IMR-90 (cell line): ENCODE results near the gene SEC24D. TPM values are rescaled to one million over a fixed set of nuclear protein-coding genes. Genes with fewer than 3 reads are reported as not detected.

Experiments
- ATAC-seq: fragments of 200-7000 bp; cut with Tn5 transposase; 2 replicates; pipeline ENCODE4 v1.9.1; 2020; ENCODE audit warnings: low read depth, mild to moderate bottlenecking, moderate library complexity
- BruUV-seq: library from RNA; stranded (reverse); fragments of 400-500 nt; replicated peaks from 2 replicates; lab custom pipeline; 2021; lab: Mats Ljungman, UMichigan
- CTCF ChIA-PET: fragments of 300-600 bp; formaldehyde crosslinking; extraction: SDS; loops from one replicate; lab custom pipeline; 2021; ENCODE audit warnings: antibody characterized with exemption; lab: Yijun Ruan, JAX
- POLR2A ChIA-PET: fragments of 300-600 bp; sonication (Branson Sonifier 250); formaldehyde crosslinking; loops from one replicate; lab custom pipeline; 2022; ENCODE audit warnings: antibody characterized with exemption; ENCODE audit not compliant: unreplicated experiment; lab: Charles Lee
- DNase-seq: peaks from one replicate; pipeline ENCODE4 v3.0.0; 2013
- H2AFZ ChIP-seq: replicated peaks from 2 replicates; pipeline ENCODE3; 2013; ENCODE audit warnings: low read length, mild to moderate bottlenecking; ENCODE audit not compliant: poor library complexity
- H2AK5ac ChIP-seq: 2 replicates; pipeline ENCODE4 v1.6.1; 2013; ENCODE audit warnings: low read depth, low read length, inconsistent platforms
- H2AK9ac ChIP-seq: replicated peaks from 2 replicates; pipeline ENCODE3; 2013; ENCODE audit warnings: mild to moderate bottlenecking, low read depth, low read length, moderate library complexity; ENCODE audit not compliant: poor library complexity
- H2BK120ac ChIP-seq: 2 replicates; pipeline ENCODE4 v1.6.1; 2013; ENCODE audit warnings: low read depth, low read length, inconsistent platforms
- H2BK15ac ChIP-seq: 3 replicates; pipeline ENCODE4 v1.6.1; 2013; ENCODE audit warnings: low read depth, low read length, inconsistent platforms
- H2BK20ac ChIP-seq: 2 replicates; pipeline ENCODE4 v1.6.1; 2013; ENCODE audit warnings: low read depth, mild to moderate bottlenecking, inconsistent platforms, low read length, moderate library complexity
- H2BK5ac ChIP-seq: 2 replicates; pipeline ENCODE4 v1.6.1; 2013; ENCODE audit warnings: mild to moderate bottlenecking, low read depth, low read length, inconsistent platforms; ENCODE audit not compliant: poor library complexity, severe bottlenecking
- H3K14ac ChIP-seq: replicated peaks from 2 replicates; pipeline ENCODE4 v1.6.1; 2013; ENCODE audit warnings: low read depth, low read length, inconsistent platforms
- H3K18ac ChIP-seq: 2 replicates; pipeline ENCODE4 v1.6.1; 2013; ENCODE audit warnings: low read depth, low read length, control low read depth
- H3K23ac ChIP-seq: 2 replicates; pipeline ENCODE4 v1.6.1; 2013; ENCODE audit warnings: low read depth, low read length, inconsistent platforms
- H3K27ac ChIP-seq: 2 replicates; pipeline ENCODE4 v1.5.1; 2013; ENCODE audit warnings: mild to moderate bottlenecking, control low read depth, low read length; ENCODE audit not compliant: insufficient read depth
- H3K27me3 ChIP-seq: 2 replicates; pipeline ENCODE4 v1.6.1; 2013; ENCODE audit warnings: low read length; ENCODE audit not compliant: control insufficient read depth, insufficient read depth
- H3K36me3 ChIP-seq: 2 replicates; pipeline ENCODE4 v1.6.1; 2013; ENCODE audit warnings: low read length, mixed read lengths; ENCODE audit not compliant: control insufficient read depth, insufficient read depth
- H3K4ac ChIP-seq: 2 replicates; pipeline ENCODE4 v1.6.1; 2013; ENCODE audit warnings: low read depth, low read length, inconsistent platforms
- H3K4me1 ChIP-seq: 2 replicates; pipeline ENCODE4 v1.6.1; 2013; ENCODE audit warnings: low read length, mixed read lengths; ENCODE audit not compliant: control insufficient read depth, insufficient read depth
- H3K4me2 ChIP-seq: 2 replicates; pipeline ENCODE4 v1.6.1; 2013; ENCODE audit warnings: low read depth, mild to moderate bottlenecking, control low read depth, low read length, moderate library complexity
- H3K4me3 ChIP-seq: 2 replicates; pipeline ENCODE4 v1.5.1; 2013; ENCODE audit warnings: low read depth, mild to moderate bottlenecking, control low read depth, low read length, moderate library complexity; ENCODE audit not compliant: insufficient read depth
- H3K56ac ChIP-seq: 2 replicates; pipeline ENCODE4 v1.6.1; 2013; ENCODE audit warnings: low read length, inconsistent platforms; ENCODE audit not compliant: insufficient read depth; ENCODE audit errors: extremely low read depth
- H3K79me1 ChIP-seq, 2 experiments: 2 replicates each; pipeline ENCODE4 v1.6.1; 2013; ENCODE audit warnings: low read length in 2 of 2, inconsistent platforms in 1 of 2, low read depth in 1 of 2
- H3K9ac ChIP-seq: 2 replicates; pipeline ENCODE4 v1.6.1; 2013; ENCODE audit warnings: low read depth, low read length, control low read depth
- H3K9me1 ChIP-seq: 2 replicates; pipeline ENCODE4 v1.6.1; 2013; ENCODE audit warnings: low read length, inconsistent platforms; ENCODE audit not compliant: insufficient read depth
- H3K9me3 ChIP-seq: 2 replicates; pipeline ENCODE4 v1.6.1; 2013; ENCODE audit warnings: low read length; ENCODE audit not compliant: control insufficient read depth, insufficient read depth
- H4K20me1 ChIP-seq: 2 replicates; pipeline ENCODE4 v1.6.1; 2013; ENCODE audit warnings: low read length, inconsistent platforms; ENCODE audit not compliant: insufficient read depth
- H4K5ac ChIP-seq: 2 replicates; pipeline ENCODE4 v1.6.1; 2013; ENCODE audit warnings: mild to moderate bottlenecking, low read depth, low read length, control low read depth
- H4K8ac ChIP-seq, 2 experiments: 2 replicates each; pipeline ENCODE4 v1.6.1; 2013; ENCODE audit warnings: low read depth in 2 of 2, low read length in 2 of 2, control low read depth in 1 of 2, inconsistent platforms in 1 of 2
- H4K91ac ChIP-seq: 2 replicates; pipeline ENCODE4 v1.6.1; 2013; ENCODE audit warnings: low read depth, low read length, inconsistent platforms; ENCODE audit not compliant: insufficient read depth
- MXI1 ChIP-seq: IDR thresholded peaks from 2 replicates; pipeline ENCODE4 v1.6.1; 2012; ENCODE audit warnings: low read depth, mild to moderate bottlenecking, low read length, moderate library complexity, borderline replicate concordance
- POLR2A ChIP-seq: IDR thresholded peaks from 2 replicates; pipeline ENCODE4 v1.6.1; 2012; ENCODE audit warnings: mild to moderate bottlenecking, low read depth, low read length
- WGBS, 2 experiments: methylation state at CpG; one replicate each; pipeline versions ENCODE4 v1.1.5 to v1.1.7; 2013; ENCODE audit warnings: missing lambda C conversion rate in 2 of 2; ENCODE audit not compliant: insufficient read length in 1 of 2; ENCODE audit errors: extremely low coverage in 2 of 2; 5-methylcytosine and 5-hydroxymethylcytosine counted together
- dilution Hi-C: fragments of 300-500 bp; cut with HindIII; formaldehyde crosslinking; loops from one replicate; pipeline ENCODE4 v1.14.3; 2018; ENCODE audit warnings: low sequenced_read_pairs; ENCODE audit not compliant: unreplicated experiment
- in situ Hi-C: fragments of 300-500 bp; cut with MboI; formaldehyde crosslinking; loops from 3 replicates; pipeline ENCODE4 v1.14.3; 2019; ENCODE audit warnings: low sequenced_read_pairs, inconsistent platforms, mixed read lengths
- intact Hi-C: fragments of 100-400 bp; cut with micrococcal nuclease; formaldehyde crosslinking; loops from 2 replicates; pipeline ENCODE4 v1.10.0; 2022
- polyA plus RNA-seq, 3 experiments: library from polyadenylated mRNA; depleted of rRNA; stranded (reverse); fragments of >200 nt; gene quantifications; 2 replicates each; pipeline ENCODE4 v1.2.3, GENCODE V29; 2012; ENCODE audit warnings: low replicate concordance in 1 of 3
- total RNA-seq: library from RNA; depleted of rRNA; stranded (reverse); fragments of >200 nt; gene quantifications from 2 replicates; pipeline ENCODE4 v1.2.3, GENCODE V29; 2012

Gene SEC24D
- total and polyA plus RNA-seq, 2 of the 4 experiments (the other 2 are of a cell fraction), result 93.2 to 111 TPM

GRCh38 chr4:118774321-118774720 is 61.6 kb downstream of the SEC24D start:
- H3K4me1 ChIP-seq, result peaks cover 12% of the 10 kb centered on the region
- peaks cover 10% of the 10 kb centered on the region for H3K9me1 ChIP-seq
- H3K4me3 ChIP-seq, result no peak overlapping the region
- H2AK5ac ChIP-seq, result no peak overlapping the region
- in situ Hi-C loops, result no loop called here
- no peak overlapping the region for H3K9ac ChIP-seq
- no peaks in the 10 kb centered on the region for H3K9me3 ChIP-seq
- peaks cover 6% of the 10 kb centered on the region for H3K36me3 ChIP-seq
- no peak overlapping the region for H3K56ac ChIP-seq
- H4K20me1 ChIP-seq, result peaks cover 55% of the 10 kb centered on the region; the same call in 1 of the 2 replicates
- peaks cover 16 to 45% of the 10 kb centered on the region in 2 experiments for H3K79me1 ChIP-seq
- H3K27me3 ChIP-seq, result no peaks in the 10 kb centered on the region
- H3K27ac ChIP-seq, result no peak overlapping the region
- H4K91ac ChIP-seq, result no peak overlapping the region
- no peak overlapping the region for H2BK15ac ChIP-seq
- no peak overlapping the region for H4K8ac ChIP-seq
- H2AK9ac ChIP-seq, result no peak overlapping the region
- H2AFZ ChIP-seq, result no peak overlapping the region
- H4K5ac ChIP-seq, result no peak overlapping the region
- DNase-seq (no peak), ATAC-seq (no peak)
- no peak overlapping the region for H3K14ac ChIP-seq
- no peak overlapping the region for H3K18ac ChIP-seq
- no peak overlapping the region for H2BK20ac ChIP-seq
- CTCF ChIA-PET, result no interaction called here
- no peak overlapping the region for H3K23ac ChIP-seq
- no peak overlapping the region for H3K4ac ChIP-seq
- H2BK120ac ChIP-seq, result no peak overlapping the region
- H3K4me2 ChIP-seq, result no peak overlapping the region
- no TSS peak for BruUV-seq
- intact Hi-C loops, result no loop called here
- TF ChIP-seq POLR2A (no peak), MXI1 (no peak)
- 100% methylated on average over 1 of the region's 1 CpG; no CpG with 5 or more reads in 1 of the 2 experiments for WGBS, 2 experiments
- peak overlapping the region; percentile 66 for H2BK5ac ChIP-seq
- POLR2A ChIA-PET, result no interaction called here
- dilution Hi-C loops, result no loop called here
